ENCODE data around the gene SLC9C2.

GRCh38 chr1:173601588-173601987 lies 1.3 kb downstream of the SLC9C2 start:
- TF ChIP-seq CTCF (IDR thresholded peaks at IDR 0.05) (no peak), POLR2A (IDR thresholded peaks at IDR 0.05) (no peak)
